ENCODE measurements around the gene NRCAM. TPM values are rescaled to one million over a fixed set of nuclear protein-coding genes. Genes with fewer than 3 reads are reported as not detected.

NRCAM gene
- total RNA-seq: 31.9 and 32.8 TPM in 2 replicates

GRCh38 chr7:108455998-108456677 lies at the start of gene NRCAM:
Gene NRCAM, minus strand, starts transcription at chr7:108456436. Its CDS starts 216,372 bp downstream, at chr7:108240064.

GRCh38 chr7:108130261-108130660 lies 326.0 kb downstream of the NRCAM start, which contains the start of gene LAMB4:
Gene LAMB4, minus strand, starts transcription at chr7:108130361. Its CDS starts 7,197 bp downstream, at chr7:108123164.

Other genes with a start within 250 kb of the NRCAM start
- 25.7 and 33.6 TPM in 2 replicates for gene PNPLA8, start 69.7 kb upstream of the NRCAM start, total RNA-seq
- 12.7 and 23.4 TPM in 2 replicates for gene THAP5, start 113.3 kb upstream of the NRCAM start, total RNA-seq
- gene DNAJB9, start 113.4 kb upstream of the NRCAM start, total RNA-seq: 29.2 and 56.8 TPM in 2 replicates